Central memory CD8-positive, alpha-beta T cell (primary cell): ENCODE results near the gene SEMA3G.
A peak's percentile ranks its signal among the peaks of the same experiment; 100 is the strongest.

Experiments
- ATAC-seq: fragments of 150-1000 bp; cut with Tn5 transposase; replicated peaks from 2 replicates; pipeline ENCODE4 v1.10.0; 2022; ENCODE audit warnings: mild to moderate bottlenecking, moderate FRiP score, moderate number of reproducible peaks; ENCODE audit not compliant: poor library complexity, severe bottlenecking; ENCODE audit errors: extremely low read depth
- DNase-seq, 2 donors: peaks; one replicate each; pipeline ENCODE4 v3.0.0; 2021; ENCODE audit warnings: low spot score in 2 of 2
- H3K27ac Mint-ChIP-seq: one replicate; pipeline ENCODE4 v1.8.0; 2022; ENCODE audit warnings: low read depth, mild to moderate bottlenecking, moderate library complexity, mixed read lengths
- H3K27me3 Mint-ChIP-seq: one replicate; pipeline ENCODE4 v1.8.0; 2022; ENCODE audit warnings: mixed read lengths
- H3K36me3 Mint-ChIP-seq: one replicate; pipeline ENCODE4 v1.8.0; 2022; ENCODE audit warnings: mild to moderate bottlenecking, moderate library complexity, mixed read lengths; ENCODE audit not compliant: insufficient read depth
- H3K4me1 Mint-ChIP-seq: one replicate; pipeline ENCODE4 v1.8.0; 2022; ENCODE audit warnings: mixed read lengths
- H3K4me3 Mint-ChIP-seq: one replicate; pipeline ENCODE4 v1.8.0; 2022; ENCODE audit warnings: mild to moderate bottlenecking, moderate library complexity, mixed read lengths
- H3K9me3 Mint-ChIP-seq: one replicate; pipeline ENCODE4 v1.8.0; 2022; ENCODE audit warnings: mixed read lengths

Gene SEMA3G

GRCh38 chr3:52396011-52396906 is 48.6 kb downstream of the SEMA3G start:
- no peak overlapping the region for H3K4me3 Mint-ChIP-seq
- ATAC-seq (no peak), DNase-seq (no peak)
- H3K27me3 Mint-ChIP-seq = no peaks in the 10 kb centered on the region
- no peaks in the 10 kb centered on the region for H3K4me1 Mint-ChIP-seq
- peaks cover 22% of the 10 kb centered on the region for H3K36me3 Mint-ChIP-seq
- no peaks in the 10 kb centered on the region for H3K9me3 Mint-ChIP-seq
- no peak overlapping the region for H3K27ac Mint-ChIP-seq

GRCh38 chr3:52395503-52395865 is 49.4 kb downstream of the SEMA3G start:
- no peak overlapping the region for H3K27ac Mint-ChIP-seq
- ATAC-seq (no peak), DNase-seq (no peak)
- no peaks in the 10 kb centered on the region for H3K27me3 Mint-ChIP-seq
- no peak overlapping the region for H3K4me3 Mint-ChIP-seq
- H3K4me1 Mint-ChIP-seq = no peaks in the 10 kb centered on the region
- H3K36me3 Mint-ChIP-seq = peaks cover 20% of the 10 kb centered on the region
- H3K9me3 Mint-ChIP-seq = no peaks in the 10 kb centered on the region

GRCh38 chr3:52394751-52395502 is 50.0 kb downstream of the SEMA3G start:
- Mint-ChIP-seq H3K4me1 (no peaks in the 10 kb centered on the region), H3K9me3 (no peaks in the 10 kb centered on the region), H3K27me3 (no peaks in the 10 kb centered on the region), H3K36me3 (peaks cover 21% of the 10 kb centered on the region), H3K27ac (no peak overlapping the region), H3K4me3 (no peak overlapping the region)
- ATAC-seq (no peak), DNase-seq (no peak)

GRCh38 chr3:52393959-52394670 is 50.8 kb downstream of the SEMA3G start:
- ATAC-seq = no peak

GRCh38 chr3:52393131-52393807 is 51.6 kb downstream of the SEMA3G start:
- H3K36me3 Mint-ChIP-seq = peaks cover 14% of the 10 kb centered on the region
- H3K4me3 Mint-ChIP-seq = no peak overlapping the region
- no peaks in the 10 kb centered on the region for H3K27me3 Mint-ChIP-seq
- ATAC-seq (no peak), DNase-seq (no peak)
- no peaks in the 10 kb centered on the region for H3K9me3 Mint-ChIP-seq
- H3K27ac Mint-ChIP-seq = no peak overlapping the region
- H3K4me1 Mint-ChIP-seq = no peaks in the 10 kb centered on the region

More at GRCh38 chr3:52393959-52394670, 50.8 kb downstream of the SEMA3G start:
- no peaks in the 10 kb centered on the region for H3K27me3 Mint-ChIP-seq
- DNase-seq = no peak
- no peaks in the 10 kb centered on the region for H3K9me3 Mint-ChIP-seq
- H3K27ac Mint-ChIP-seq = no peak overlapping the region
- H3K36me3 Mint-ChIP-seq = peaks cover 21% of the 10 kb centered on the region
- no peak overlapping the region for H3K4me3 Mint-ChIP-seq
- H3K4me1 Mint-ChIP-seq = no peaks in the 10 kb centered on the region

GRCh38 chr3:52392216-52392930 is 52.5 kb downstream of the SEMA3G start:
- no peaks in the 10 kb centered on the region for H3K9me3 Mint-ChIP-seq
- DNase-seq = no peak
- H3K27me3 Mint-ChIP-seq = no peaks in the 10 kb centered on the region
- peaks cover 10% of the 10 kb centered on the region for H3K36me3 Mint-ChIP-seq
- no peaks in the 10 kb centered on the region for H3K4me1 Mint-ChIP-seq
- no peak overlapping the region for H3K4me3 Mint-ChIP-seq
- no peak for ATAC-seq
- peak overlapping the region; percentile 6 for H3K27ac Mint-ChIP-seq

- H3K9me3 Mint-ChIP-seq = no peaks in the 10 kb centered on the region
- peaks cover 9% of the 10 kb centered on the region for H3K36me3 Mint-ChIP-seq
- no peaks in the 10 kb centered on the region for H3K27me3 Mint-ChIP-seq
- DNase-seq (no peak), ATAC-seq (no peak)
- peak overlapping the region; percentile 6 for H3K27ac Mint-ChIP-seq
- H3K4me3 Mint-ChIP-seq = no peak overlapping the region
- H3K4me1 Mint-ChIP-seq = no peaks in the 10 kb centered on the region
Observed at GRCh38 chr3:52391096-52391495, 53.8 kb downstream of the SEMA3G start.

- no peak for ATAC-seq
- Mint-ChIP-seq H3K36me3 (peaks cover 9% of the 10 kb centered on the region), H3K9me3 (no peaks in the 10 kb centered on the region), H3K27ac (no peak overlapping the region), H3K4me1 (no peaks in the 10 kb centered on the region), H3K4me3 (no peak overlapping the region), H3K27me3 (no peaks in the 10 kb centered on the region)
- no peak for DNase-seq
Observed at GRCh38 chr3:52388933-52389332, 56.0 kb downstream of the SEMA3G start.

GRCh38 chr3:52388348-52388821 is 56.5 kb downstream of the SEMA3G start:
- Mint-ChIP-seq H3K4me3 (no peak overlapping the region), H3K27me3 (no peaks in the 10 kb centered on the region), H3K4me1 (no peaks in the 10 kb centered on the region), H3K9me3 (no peaks in the 10 kb centered on the region), H3K36me3 (peaks cover 9% of the 10 kb centered on the region), H3K27ac (no peak overlapping the region)
- DNase-seq (no peak), ATAC-seq (no peak)

GRCh38 chr3:52387481-52387880 is 57.4 kb downstream of the SEMA3G start:
- H3K9me3 Mint-ChIP-seq = no peaks in the 10 kb centered on the region
- no peaks in the 10 kb centered on the region for H3K4me1 Mint-ChIP-seq
- ATAC-seq (no peak), DNase-seq (no peak)
- no peaks in the 10 kb centered on the region for H3K27me3 Mint-ChIP-seq
- peaks cover 9% of the 10 kb centered on the region for H3K36me3 Mint-ChIP-seq
- H3K27ac Mint-ChIP-seq = no peak overlapping the region
- no peak overlapping the region for H3K4me3 Mint-ChIP-seq

- Mint-ChIP-seq H3K27me3 (no peaks in the 10 kb centered on the region), H3K27ac (no peak overlapping the region), H3K9me3 (no peaks in the 10 kb centered on the region), H3K4me3 (no peak overlapping the region), H3K4me1 (no peaks in the 10 kb centered on the region), H3K36me3 (peaks cover 1% of the 10 kb centered on the region)
- DNase-seq = no peak
- no peak for ATAC-seq
Observed at GRCh38 chr3:52385157-52385556, 59.7 kb downstream of the SEMA3G start.
